IMR-90 (cell line): ENCODE measurements around the gene TK2. TPM values are rescaled to one million over a fixed set of nuclear protein-coding genes. Genes with fewer than 3 reads are reported as not detected.

ENCODE experiments used
- ATAC-seq: fragments of 200-7000 bp; cut with Tn5 transposase; 2 replicates; pipeline ENCODE4 v1.9.1; 2020; ENCODE audit warnings: low read depth, mild to moderate bottlenecking, moderate library complexity
- BruUV-seq: library from RNA; stranded (reverse); fragments of 400-500 nt; replicated peaks from 2 replicates; lab custom pipeline; 2021; lab: Mats Ljungman, UMichigan
- CTCF ChIA-PET: fragments of 300-600 bp; formaldehyde crosslinking; extraction: SDS; loops from one replicate; lab custom pipeline; 2021; ENCODE audit warnings: antibody characterized with exemption; lab: Yijun Ruan, JAX
- POLR2A ChIA-PET: fragments of 300-600 bp; sonication (Branson Sonifier 250); formaldehyde crosslinking; loops from one replicate; lab custom pipeline; 2022; ENCODE audit warnings: antibody characterized with exemption; ENCODE audit not compliant: unreplicated experiment; lab: Charles Lee
- DNase-seq: peaks from one replicate; pipeline ENCODE4 v3.0.0; 2013
- H2AFZ ChIP-seq: replicated peaks from 2 replicates; pipeline ENCODE3; 2013; ENCODE audit warnings: low read length, mild to moderate bottlenecking; ENCODE audit not compliant: poor library complexity
- H2AK5ac ChIP-seq: 2 replicates; pipeline ENCODE4 v1.6.1; 2013; ENCODE audit warnings: low read depth, low read length, inconsistent platforms
- H2AK9ac ChIP-seq: replicated peaks from 2 replicates; pipeline ENCODE3; 2013; ENCODE audit warnings: mild to moderate bottlenecking, low read depth, low read length, moderate library complexity; ENCODE audit not compliant: poor library complexity
- H2BK120ac ChIP-seq: 2 replicates; pipeline ENCODE4 v1.6.1; 2013; ENCODE audit warnings: low read depth, low read length, inconsistent platforms
- H2BK15ac ChIP-seq: 3 replicates; pipeline ENCODE4 v1.6.1; 2013; ENCODE audit warnings: low read depth, low read length, inconsistent platforms
- H2BK20ac ChIP-seq: 2 replicates; pipeline ENCODE4 v1.6.1; 2013; ENCODE audit warnings: low read depth, mild to moderate bottlenecking, inconsistent platforms, low read length, moderate library complexity
- H2BK5ac ChIP-seq: 2 replicates; pipeline ENCODE4 v1.6.1; 2013; ENCODE audit warnings: mild to moderate bottlenecking, low read depth, low read length, inconsistent platforms; ENCODE audit not compliant: poor library complexity, severe bottlenecking
- H3K14ac ChIP-seq: replicated peaks from 2 replicates; pipeline ENCODE4 v1.6.1; 2013; ENCODE audit warnings: low read depth, low read length, inconsistent platforms
- H3K18ac ChIP-seq: 2 replicates; pipeline ENCODE4 v1.6.1; 2013; ENCODE audit warnings: low read depth, low read length, control low read depth
- H3K23ac ChIP-seq: 2 replicates; pipeline ENCODE4 v1.6.1; 2013; ENCODE audit warnings: low read depth, low read length, inconsistent platforms
- H3K27ac ChIP-seq: 2 replicates; pipeline ENCODE4 v1.5.1; 2013; ENCODE audit warnings: mild to moderate bottlenecking, control low read depth, low read length; ENCODE audit not compliant: insufficient read depth
- H3K27me3 ChIP-seq: 2 replicates; pipeline ENCODE4 v1.6.1; 2013; ENCODE audit warnings: low read length; ENCODE audit not compliant: control insufficient read depth, insufficient read depth
- H3K36me3 ChIP-seq: 2 replicates; pipeline ENCODE4 v1.6.1; 2013; ENCODE audit warnings: low read length, mixed read lengths; ENCODE audit not compliant: control insufficient read depth, insufficient read depth
- H3K4ac ChIP-seq: 2 replicates; pipeline ENCODE4 v1.6.1; 2013; ENCODE audit warnings: low read depth, low read length, inconsistent platforms
- H3K4me1 ChIP-seq: 2 replicates; pipeline ENCODE4 v1.6.1; 2013; ENCODE audit warnings: low read length, mixed read lengths; ENCODE audit not compliant: control insufficient read depth, insufficient read depth
- H3K4me2 ChIP-seq: 2 replicates; pipeline ENCODE4 v1.6.1; 2013; ENCODE audit warnings: low read depth, mild to moderate bottlenecking, control low read depth, low read length, moderate library complexity
- H3K4me3 ChIP-seq: 2 replicates; pipeline ENCODE4 v1.5.1; 2013; ENCODE audit warnings: low read depth, mild to moderate bottlenecking, control low read depth, low read length, moderate library complexity; ENCODE audit not compliant: insufficient read depth
- H3K56ac ChIP-seq: 2 replicates; pipeline ENCODE4 v1.6.1; 2013; ENCODE audit warnings: low read length, inconsistent platforms; ENCODE audit not compliant: insufficient read depth; ENCODE audit errors: extremely low read depth
- H3K79me1 ChIP-seq, 2 experiments: 2 replicates each; pipeline ENCODE4 v1.6.1; 2013; ENCODE audit warnings: low read length in 2 of 2, inconsistent platforms in 1 of 2, low read depth in 1 of 2
- H3K9ac ChIP-seq: 2 replicates; pipeline ENCODE4 v1.6.1; 2013; ENCODE audit warnings: low read depth, low read length, control low read depth
- H3K9me1 ChIP-seq: 2 replicates; pipeline ENCODE4 v1.6.1; 2013; ENCODE audit warnings: low read length, inconsistent platforms; ENCODE audit not compliant: insufficient read depth
- H3K9me3 ChIP-seq: 2 replicates; pipeline ENCODE4 v1.6.1; 2013; ENCODE audit warnings: low read length; ENCODE audit not compliant: control insufficient read depth, insufficient read depth
- H4K20me1 ChIP-seq: 2 replicates; pipeline ENCODE4 v1.6.1; 2013; ENCODE audit warnings: low read length, inconsistent platforms; ENCODE audit not compliant: insufficient read depth
- H4K5ac ChIP-seq: 2 replicates; pipeline ENCODE4 v1.6.1; 2013; ENCODE audit warnings: mild to moderate bottlenecking, low read depth, low read length, control low read depth
- H4K8ac ChIP-seq, 2 experiments: 2 replicates each; pipeline ENCODE4 v1.6.1; 2013; ENCODE audit warnings: low read depth in 2 of 2, low read length in 2 of 2, control low read depth in 1 of 2, inconsistent platforms in 1 of 2
- H4K91ac ChIP-seq: 2 replicates; pipeline ENCODE4 v1.6.1; 2013; ENCODE audit warnings: low read depth, low read length, inconsistent platforms; ENCODE audit not compliant: insufficient read depth
- CHD1 ChIP-seq: IDR thresholded peaks from 2 replicates; pipeline ENCODE4 v1.6.1; 2012; ENCODE audit warnings: low read depth, low read length, improper control_type of control experiment
- FOS ChIP-seq: fragments of 150-350 bp; IDR thresholded peaks from 2 replicates; pipeline ENCODE4 v1.6.1; 2016; ENCODE audit warnings: low read depth, low read length
- MAFK ChIP-seq: IDR thresholded peaks from 2 replicates; pipeline ENCODE4 v1.6.1; 2012; ENCODE audit warnings: low read depth, low read length, improper control_type of control experiment
- MAZ ChIP-seq: IDR thresholded peaks from 2 replicates; pipeline ENCODE4 v1.6.1; 2012; ENCODE audit warnings: low read depth, mild to moderate bottlenecking, low read length, improper control_type of control experiment, moderate library complexity, borderline replicate concordance
- MXI1 ChIP-seq: IDR thresholded peaks from 2 replicates; pipeline ENCODE4 v1.6.1; 2012; ENCODE audit warnings: low read depth, mild to moderate bottlenecking, low read length, moderate library complexity, borderline replicate concordance
- POLR2A ChIP-seq: IDR thresholded peaks from 2 replicates; pipeline ENCODE4 v1.6.1; 2012; ENCODE audit warnings: mild to moderate bottlenecking, low read depth, low read length
- RAD21 ChIP-seq: IDR thresholded peaks from 2 replicates; pipeline ENCODE4 v1.6.1; 2012; ENCODE audit warnings: low read length, improper control_type of control experiment
- RCOR1 ChIP-seq: IDR thresholded peaks from 2 replicates; pipeline ENCODE4 v1.6.1; 2012; ENCODE audit warnings: mild to moderate bottlenecking, low read length, improper control_type of control experiment; ENCODE audit not compliant: insufficient replicate concordance
- RFX5 ChIP-seq: IDR thresholded peaks from 2 replicates; pipeline ENCODE4 v1.8.0; 2012; ENCODE audit warnings: low read depth, mild to moderate bottlenecking, low read length, moderate library complexity
- SMC3 ChIP-seq: fragments of 150-350 bp; IDR thresholded peaks from 2 replicates; pipeline ENCODE4 v1.6.1; 2016; ENCODE audit warnings: low read depth, mild to moderate bottlenecking, antibody characterized with exemption, low read length, moderate library complexity
- USF2 ChIP-seq: fragments of 150-350 bp; IDR thresholded peaks from 2 replicates; pipeline ENCODE4 v1.6.1; 2017; ENCODE audit warnings: mild to moderate bottlenecking, antibody characterized with exemption, low read length, low read depth
- WGBS, 2 experiments: methylation state at CpG; one replicate each; pipeline versions ENCODE4 v1.1.5 to v1.1.7; 2013; ENCODE audit warnings: missing lambda C conversion rate in 2 of 2; ENCODE audit not compliant: insufficient read length in 1 of 2; ENCODE audit errors: extremely low coverage in 2 of 2; 5-methylcytosine and 5-hydroxymethylcytosine counted together
- dilution Hi-C: fragments of 300-500 bp; cut with HindIII; formaldehyde crosslinking; loops from one replicate; pipeline ENCODE4 v1.14.3; 2018; ENCODE audit warnings: low sequenced_read_pairs; ENCODE audit not compliant: unreplicated experiment
- in situ Hi-C: fragments of 300-500 bp; cut with MboI; formaldehyde crosslinking; loops from 3 replicates; pipeline ENCODE4 v1.14.3; 2019; ENCODE audit warnings: low sequenced_read_pairs, inconsistent platforms, mixed read lengths
- intact Hi-C: fragments of 100-400 bp; cut with micrococcal nuclease; formaldehyde crosslinking; loops from 2 replicates; pipeline ENCODE4 v1.10.0; 2022
- polyA plus RNA-seq, 3 experiments: library from polyadenylated mRNA; depleted of rRNA; stranded (reverse); fragments of >200 nt; gene quantifications; 2 replicates each; pipeline ENCODE4 v1.2.3, GENCODE V29; 2012; ENCODE audit warnings: low replicate concordance in 1 of 3
- total RNA-seq: library from RNA; depleted of rRNA; stranded (reverse); fragments of >200 nt; gene quantifications from 2 replicates; pipeline ENCODE4 v1.2.3, GENCODE V29; 2012
- TF ChIP-seq, protein P1 (sequence below): fragments of 150-350 bp; IDR thresholded peaks from 2 replicates; pipeline ENCODE4 v1.6.1; 2016; ENCODE audit warnings: low read depth, mild to moderate bottlenecking, low read length, moderate library complexity, borderline replicate concordance
- TF ChIP-seq, protein P2 (sequence below): conservative IDR thresholded peaks from 2 replicates; pipeline ENCODE4 v1.5.1; 2012; ENCODE audit warnings: mild to moderate bottlenecking, low read depth, low read length, improper control_type of control experiment

Gene TK2
- total and polyA plus RNA-seq, 2 of the 4 experiments (the other 2 are of a cell fraction), result 14.7 to 16.5 TPM

DNA sequence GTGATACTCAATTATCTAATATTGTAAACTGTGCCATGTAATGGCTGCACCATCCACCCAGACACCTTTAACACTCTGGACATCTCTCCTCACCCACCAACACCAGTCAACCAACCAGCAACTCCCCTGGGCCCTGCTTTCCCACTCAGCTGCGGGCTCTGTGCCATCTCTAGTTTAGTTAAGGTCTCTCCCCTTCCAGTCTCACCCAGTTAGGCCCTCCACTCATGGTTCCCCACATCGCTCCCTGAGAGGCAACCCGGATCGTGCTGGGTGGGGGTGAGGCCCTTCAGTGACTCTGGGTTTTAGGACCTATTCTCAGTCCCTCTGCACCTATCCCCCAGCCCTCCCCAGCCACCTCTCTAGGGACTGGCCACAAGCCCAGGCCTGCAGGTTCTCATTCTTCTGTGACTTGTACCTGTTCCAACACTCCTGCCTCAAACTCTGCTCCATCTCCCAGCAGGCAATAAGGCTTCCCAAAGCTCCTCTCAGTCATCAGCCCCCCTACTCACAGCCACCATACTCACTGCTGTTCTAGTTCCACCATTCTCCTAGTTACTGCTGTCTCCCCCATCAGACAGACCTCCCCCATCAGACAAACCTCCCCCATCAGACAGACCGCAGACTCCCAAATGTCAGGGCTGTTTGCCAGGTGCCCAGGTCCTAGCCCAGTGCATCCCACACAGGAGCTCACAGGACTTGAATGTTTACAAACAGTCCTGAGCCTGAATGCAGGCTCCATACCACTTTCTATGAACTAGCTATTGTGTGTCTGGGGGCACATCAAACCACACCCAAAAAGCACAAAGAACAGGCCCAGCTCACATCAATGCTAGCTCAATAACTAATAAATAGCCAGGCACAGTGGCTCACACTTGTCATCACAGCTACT lies 2.6 kb downstream of the TK2 start:
- no peak for ATAC-seq
- dilution Hi-C loops, result no loop called here
- CTCF ChIA-PET, result no interaction called here

More for the DNA sequence above, 2.6 kb downstream of the TK2 start:
- no peak overlapping the region for H3K4ac ChIP-seq
- H4K91ac ChIP-seq, result no peak overlapping the region
- H2AK5ac ChIP-seq, result no peak overlapping the region
- H4K8ac ChIP-seq, result no peak overlapping the region
- no peak overlapping the region for H3K18ac ChIP-seq
- TF ChIP-seq FOS, result no peak
- no peak for TF ChIP-seq POLR2A
- TF ChIP-seq, protein P1, sequence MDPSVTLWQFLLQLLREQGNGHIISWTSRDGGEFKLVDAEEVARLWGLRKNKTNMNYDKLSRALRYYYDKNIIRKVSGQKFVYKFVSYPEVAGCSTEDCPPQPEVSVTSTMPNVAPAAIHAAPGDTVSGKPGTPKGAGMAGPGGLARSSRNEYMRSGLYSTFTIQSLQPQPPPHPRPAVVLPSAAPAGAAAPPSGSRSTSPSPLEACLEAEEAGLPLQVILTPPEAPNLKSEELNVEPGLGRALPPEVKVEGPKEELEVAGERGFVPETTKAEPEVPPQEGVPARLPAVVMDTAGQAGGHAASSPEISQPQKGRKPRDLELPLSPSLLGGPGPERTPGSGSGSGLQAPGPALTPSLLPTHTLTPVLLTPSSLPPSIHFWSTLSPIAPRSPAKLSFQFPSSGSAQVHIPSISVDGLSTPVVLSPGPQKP, result no peak
- no peak for TF ChIP-seq SMC3
- no peak for TF ChIP-seq RAD21
- no peak for TF ChIP-seq MAFK
- no peak for TF ChIP-seq MAZ
- TF ChIP-seq USF2, result no peak
- no peak for TF ChIP-seq MXI1
- TF ChIP-seq RCOR1, result no peak
- TF ChIP-seq CHD1, result no peak
- TF ChIP-seq RFX5, result no peak
- TF ChIP-seq, protein P2, sequence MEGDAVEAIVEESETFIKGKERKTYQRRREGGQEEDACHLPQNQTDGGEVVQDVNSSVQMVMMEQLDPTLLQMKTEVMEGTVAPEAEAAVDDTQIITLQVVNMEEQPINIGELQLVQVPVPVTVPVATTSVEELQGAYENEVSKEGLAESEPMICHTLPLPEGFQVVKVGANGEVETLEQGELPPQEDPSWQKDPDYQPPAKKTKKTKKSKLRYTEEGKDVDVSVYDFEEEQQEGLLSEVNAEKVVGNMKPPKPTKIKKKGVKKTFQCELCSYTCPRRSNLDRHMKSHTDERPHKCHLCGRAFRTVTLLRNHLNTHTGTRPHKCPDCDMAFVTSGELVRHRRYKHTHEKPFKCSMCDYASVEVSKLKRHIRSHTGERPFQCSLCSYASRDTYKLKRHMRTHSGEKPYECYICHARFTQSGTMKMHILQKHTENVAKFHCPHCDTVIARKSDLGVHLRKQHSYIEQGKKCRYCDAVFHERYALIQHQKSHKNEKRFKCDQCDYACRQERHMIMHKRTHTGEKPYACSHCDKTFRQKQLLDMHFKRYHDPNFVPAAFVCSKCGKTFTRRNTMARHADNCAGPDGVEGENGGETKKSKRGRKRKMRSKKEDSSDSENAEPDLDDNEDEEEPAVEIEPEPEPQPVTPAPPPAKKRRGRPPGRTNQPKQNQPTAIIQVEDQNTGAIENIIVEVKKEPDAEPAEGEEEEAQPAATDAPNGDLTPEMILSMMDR, result no peak
- H2AK9ac ChIP-seq, result peak overlapping the region; percentile 34
- no peaks in the 10 kb centered on the region for H4K20me1 ChIP-seq
- no peak overlapping the region for H3K9ac ChIP-seq
- intact Hi-C loops (no loop called here), in situ Hi-C loops (no loop called here)
- H3K79me1 ChIP-seq, result peaks cover 19 to 26% of the 10 kb centered on the region in 2 experiments
- no peak for DNase-seq
- no peak overlapping the region for H3K4me2 ChIP-seq
- no peak overlapping the region for H2BK20ac ChIP-seq
- H3K9me1 ChIP-seq, result peaks cover 12% of the 10 kb centered on the region; the same call in 1 of the 2 replicates
- H3K4me1 ChIP-seq, result peaks cover 5% of the 10 kb centered on the region
- H2BK15ac ChIP-seq, result no peak overlapping the region
- H4K5ac ChIP-seq, result no peak overlapping the region
- no peaks in the 10 kb centered on the region for H3K27me3 ChIP-seq
- H3K27ac ChIP-seq, result no peak overlapping the region
- no peak overlapping the region for H3K4me3 ChIP-seq
- no TSS peak for BruUV-seq
- POLR2A ChIA-PET, result no interaction called here
- no peak overlapping the region for H3K14ac ChIP-seq
- H2BK5ac ChIP-seq, result no peak overlapping the region
- no peak overlapping the region for H2AFZ ChIP-seq
- H3K9me3 ChIP-seq, result no peaks in the 10 kb centered on the region
- peaks cover 4% of the 10 kb centered on the region; the same call in 1 of the 2 replicates for H3K36me3 ChIP-seq
- WGBS, 2 experiments, result 100% methylated on average over 1 of the region's 5 CpGs; no CpG with 5 or more reads in 1 of the 2 experiments
- no peak overlapping the region for H3K23ac ChIP-seq
- no peak overlapping the region for H3K56ac ChIP-seq
- no peak overlapping the region for H2BK120ac ChIP-seq
